GM12878 (cell line): ENCODE data around the gene PFDN4. TPM values are rescaled to one million over a fixed set of nuclear protein-coding genes. Genes with fewer than 3 reads are reported as not detected.

ENCODE experiments used
- ATAC-seq: fragments of 200-7000 bp; cut with Tn5 transposase; 3 replicates; pipeline ENCODE4 v1.9.1; 2020; ENCODE audit warnings: mild to moderate bottlenecking, moderate library complexity
- BruUV-seq: library from RNA; stranded (reverse); fragments of 400-500 nt; replicated peaks from 2 replicates; lab custom pipeline; 2021; lab: Mats Ljungman, UMichigan
- CTCF ChIA-PET: fragments of 300-600 bp; sonication (Branson Sonifier 250); formaldehyde crosslinking; extraction: SDS; loops from one replicate; lab custom pipeline; 2021; ENCODE audit warnings: inconsistent platforms; lab: Yijun Ruan, JAX
- POLR2A ChIA-PET: fragments of 350-600 bp; formaldehyde crosslinking; extraction: SDS; loops from one replicate; lab custom pipeline; 2021; ENCODE audit warnings: inconsistent platforms; lab: Charles Lee
- RAD21 ChIA-PET: fragments of 300-600 bp; sonication (Branson Sonifier 250); formaldehyde crosslinking; loops from one replicate; lab custom pipeline; 2023; ENCODE audit warnings: antibody characterized with exemption; ENCODE audit not compliant: unreplicated experiment; lab: Charles Lee
- SMC1A ChIA-PET: fragments of 300-600 bp; sonication (Branson Sonifier 250); formaldehyde crosslinking; loops from one replicate; lab custom pipeline; 2023; ENCODE audit not compliant: unreplicated experiment, uncharacterized antibody; lab: Charles Lee
- DNase-seq: peaks from one replicate; pipeline ENCODE4 v3.0.0-alpha.2; 2011; ENCODE audit warnings: low read depth, low spot score
- FAIRE-seq: peaks from 3 replicates; lab custom pipeline; 2011; peaks lifted over from hg19 to GRCh38; lab: Jason Lieb, UNC
- H2AFZ ChIP-seq: 2 replicates; pipeline ENCODE4 v1.6.0; 2011; ENCODE audit warnings: low read depth, low read length, control low read depth; ENCODE audit not compliant: control insufficient read depth
- H3K27ac ChIP-seq: 2 replicates; pipeline ENCODE4 v1.5.1; 2011; ENCODE audit warnings: control low read depth; ENCODE audit not compliant: control insufficient read depth, insufficient read depth
- H3K27me3 ChIP-seq, 2 experiments: replicated peaks in 1 of 2; 2 replicates each; pipeline versions ENCODE4 v1.6.0 to v1.6.1; 2011; ENCODE audit warnings: low read length in 1 of 2; ENCODE audit not compliant: control insufficient read depth in 2 of 2, insufficient read depth in 2 of 2
- H3K36me3 ChIP-seq, 2 experiments: 2 replicates each; pipeline ENCODE4 v1.5.1; 2011; ENCODE audit warnings: low read length in 1 of 2; ENCODE audit not compliant: control insufficient read depth in 2 of 2, insufficient read depth in 2 of 2
- H3K4me1 ChIP-seq: 2 replicates; pipeline ENCODE4 v1.6.1; 2011; ENCODE audit warnings: mild to moderate bottlenecking, low read length, moderate library complexity, mixed read lengths; ENCODE audit not compliant: control insufficient read depth, insufficient read depth
- H3K4me2 ChIP-seq: 2 replicates; pipeline ENCODE4 v1.6.0; 2011; ENCODE audit warnings: control low read depth; ENCODE audit not compliant: control insufficient read depth, insufficient read depth
- H3K4me3 ChIP-seq: fragments of 200-600 bp; sonication (generic); 2 replicates; pipeline ENCODE4 v1.5.1; 2016
- H3K79me2 ChIP-seq: 2 replicates; pipeline ENCODE4 v1.6.0; 2011; ENCODE audit warnings: low read length; ENCODE audit not compliant: control insufficient read depth, insufficient read depth
- H3K9ac ChIP-seq: 2 replicates; pipeline ENCODE4 v1.8.0; 2011; ENCODE audit warnings: low read length, control low read depth, mixed read lengths; ENCODE audit not compliant: control insufficient read depth, insufficient read depth
- H3K9me3 ChIP-seq: replicated peaks from 3 replicates; pipeline ENCODE4 v1.5.1; 2011; ENCODE audit warnings: mild to moderate bottlenecking, low read length; ENCODE audit not compliant: control insufficient read depth, insufficient read depth
- H4K20me1 ChIP-seq: 2 replicates; pipeline ENCODE4 v1.6.0; 2011; ENCODE audit not compliant: control insufficient read depth, insufficient read depth
- BMI1 ChIP-seq: fragments of 450-650 bp; IDR thresholded peaks from 2 replicates; pipeline ENCODE4 v1.6.1; 2016; ENCODE audit warnings: mild to moderate bottlenecking, moderate library complexity, borderline replicate concordance
- BRCA1 ChIP-seq: IDR thresholded peaks from 2 replicates; pipeline ENCODE4 v1.6.1; 2011; ENCODE audit warnings: low read depth, low read length, improper control_type of control experiment
- EGR1 ChIP-seq, 2 experiments: IDR thresholded peaks; 1 replicate in 1 of 2; 2 replicates in 1 of 2; pipeline ENCODE4 v1.6.1; 2011 to 2012; ENCODE audit warnings: low read depth in 2 of 2, low read length in 2 of 2, borderline replicate concordance in 1 of 2, mild to moderate bottlenecking in 1 of 2, moderate library complexity in 1 of 2
- ESRRA ChIP-seq: IDR thresholded peaks from 2 replicates; pipeline ENCODE4 v1.6.1; 2012; ENCODE audit warnings: mild to moderate bottlenecking, low read length, improper control_type of control experiment
- FOS ChIP-seq: IDR thresholded peaks from 3 replicates; pipeline ENCODE4 v1.6.1; 2011; ENCODE audit warnings: borderline replicate concordance; ENCODE audit not compliant: insufficient read length; ENCODE audit errors: extremely low read depth
- GABPA ChIP-seq: IDR thresholded peaks from 2 replicates; pipeline ENCODE4 v1.6.1; 2014; ENCODE audit warnings: antibody characterized with exemption, low read depth, mild to moderate bottlenecking, inconsistent platforms
- GATAD2B ChIP-seq: fragments of 450-650 bp; conservative IDR thresholded peaks from 2 replicates; pipeline ENCODE4 v1.6.1; 2017; ENCODE audit warnings: low read depth, mild to moderate bottlenecking, moderate library complexity
- IKZF2 ChIP-seq, 2 experiments: fragments of 450-650 bp; IDR thresholded peaks; 2 replicates each; pipeline ENCODE4 v1.6.1; 2017; ENCODE audit warnings: mild to moderate bottlenecking in 2 of 2, moderate library complexity in 2 of 2
- KDM1A ChIP-seq: fragments of 200-600 bp; sonication (generic); IDR thresholded peaks from 2 replicates; pipeline ENCODE4 v1.6.1; 2016; ENCODE audit warnings: borderline replicate concordance
- MTA2 ChIP-seq: fragments of 450-650 bp; IDR thresholded peaks from 2 replicates; pipeline ENCODE4 v1.6.1; 2016; ENCODE audit warnings: low read depth, mild to moderate bottlenecking, moderate library complexity
- RB1 ChIP-seq: fragments of 450-650 bp; formaldehyde crosslinking; IDR thresholded peaks from 2 replicates; pipeline ENCODE4 v1.6.1; 2017; ENCODE audit warnings: mild to moderate bottlenecking, borderline replicate concordance
- RFX5 ChIP-seq: IDR thresholded peaks from 2 replicates; pipeline ENCODE4 v1.6.1; 2011; ENCODE audit warnings: low read depth, low read length, improper control_type of control experiment
- RUNX3 ChIP-seq: IDR thresholded peaks from 2 replicates; pipeline ENCODE4 v1.6.1; 2012; ENCODE audit warnings: low read length, inconsistent platforms
- SIN3A ChIP-seq: IDR thresholded peaks from 2 replicates; pipeline ENCODE4 v1.6.1; 2012; ENCODE audit warnings: low read depth, low read length, improper control_type of control experiment
- SMARCA5 ChIP-seq: fragments of 450-650 bp; IDR thresholded peaks from 2 replicates; pipeline ENCODE4 v1.6.1; 2017; ENCODE audit warnings: mild to moderate bottlenecking
- SREBF1 ChIP-seq: IDR thresholded peaks from 2 replicates; pipeline ENCODE4 v1.6.1; 2012; ENCODE audit warnings: mild to moderate bottlenecking, low read length
- TARDBP ChIP-seq: IDR thresholded peaks from 2 replicates; pipeline ENCODE4 v1.6.1; 2016; ENCODE audit warnings: borderline replicate concordance
- WRNIP1 ChIP-seq: IDR thresholded peaks from 2 replicates; pipeline ENCODE4 v1.6.1; 2011; ENCODE audit warnings: low read depth, low read length, improper control_type of control experiment, borderline replicate concordance
- YBX1 ChIP-seq: fragments of 450-650 bp; IDR thresholded peaks from 2 replicates; pipeline ENCODE4 v1.6.1; 2016; ENCODE audit warnings: antibody characterized with exemption
- WGBS: methylation state at CpG from one replicate; pipeline ENCODE4 v1.1.6; 2016; ENCODE audit warnings: low lambda C conversion rate; ENCODE audit not compliant: insufficient replicate concordance, insufficient coverage; ENCODE audit errors: missing lambda C conversion rate; 5-methylcytosine and 5-hydroxymethylcytosine counted together
- in situ Hi-C: fragments of 300-500 bp; cut with MboI; formaldehyde crosslinking; loops from 9 replicates; pipeline ENCODE4 v1.14.3; 2018; ENCODE audit warnings: mixed read lengths
- intact Hi-C: fragments of 100-400 bp; cut with micrococcal nuclease; formaldehyde crosslinking; loops from one replicate; pipeline ENCODE4 v1.14.2; 2022; ENCODE audit not compliant: unreplicated experiment
- polyA plus RNA-seq, 11 experiments: library from polyadenylated mRNA; depleted of rRNA in 4 of 11; unstranded in 6 of 11; stranded (reverse) in 5 of 11; fragments of >200 nt; fragmentation: Nextera tagmentation in 4 of 11; fragmentation: Illumina TruSeq in 1 of 11; extraction: Ambion mirVana in 4 of 11; extraction: Trizol in 1 of 11; gene quantifications; 1 replicate in 1 of 11; 2 replicates in 10 of 11; pipeline versions ENCODE4 v1.2.1 to v1.2.3, GENCODE V29; 2011 to 2016; ENCODE audit warnings: inconsistent platforms in 2 of 11, missing spikeins in 2 of 11, low read depth in 1 of 11
- total RNA-seq, 4 experiments: library from RNA; depleted of rRNA in 3 of 4; stranded (reverse); fragments of >200 nt in 3 of 4; fragmentation: Illumina TruSeq in 1 of 4; extraction: Trizol in 1 of 4; gene quantifications; 2 replicates each; pipeline versions ENCODE4 v1.2.1 to v1.2.3, GENCODE V29; 2013 to 2021
- TF ChIP-seq, protein P1 (sequence below): fragments of 450-650 bp; IDR thresholded peaks from 2 replicates; pipeline ENCODE4 v1.6.1; 2016; ENCODE audit warnings: mild to moderate bottlenecking, moderate library complexity, borderline replicate concordance

The PFDN4 gene
- total and polyA plus RNA-seq, 10 of the 15 experiments (the other 5 are each of a cell fraction or from before 2014, with no cell fraction given), result 36.9 to 136 (median 82.8) TPM

- TF ChIP-seq IKZF2 (IDR thresholded peaks at IDR 0.05) (no peak), KDM1A (no peak), RUNX3 (no peak), FOS (no peak)
- TF ChIP-seq, all 136 proteins: peak for 0
Observed at GRCh38 chr20:54221996-54222890, 14.4 kb downstream of the PFDN4 start (continued).

DNA sequence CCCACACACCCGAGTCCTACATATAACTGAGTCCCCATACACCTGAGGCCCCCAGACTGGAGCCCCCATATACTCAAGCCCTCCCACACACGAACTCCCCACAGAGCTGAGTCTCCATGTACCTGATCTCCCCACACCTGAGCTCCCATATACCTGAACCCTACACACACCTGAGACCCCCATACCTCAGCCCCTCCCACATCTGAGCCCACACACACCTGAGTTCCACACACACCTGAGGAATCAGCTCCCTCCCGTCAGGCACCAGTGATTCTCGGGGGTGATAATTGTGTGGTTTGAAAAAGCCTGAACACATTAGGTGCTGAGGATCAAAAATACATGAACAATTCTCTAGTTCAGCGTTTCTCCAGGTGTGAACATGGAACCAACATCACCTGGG lies 15.4 kb downstream of the PFDN4 start:
- ChIA-PET POLR2A (no interaction called here), CTCF (interaction anchor here (0.8 to 1.2 kb wide), 3 partner anchors 423 to 444 kb away, joined by 3 to 5 read pairs (median 4); no protein-coding TSS in a partner anchor), RAD21 (no interaction called here), SMC1A (interaction anchor here (1.2 kb wide), 1 partner anchor 9 kb away, joined by 4 read pairs; no protein-coding TSS in a partner anchor)
- H3K36me3 ChIP-seq, result peaks cover 0 to 2% of the 10 kb centered on the region in 2 experiments; a peak in 1 of 4 replicates
- H3K4me3 ChIP-seq, result no peak overlapping the region
- WGBS, result 32% methylated on average over 5 of the region's 5 CpGs
- intact Hi-C loops, result no loop called here
- peaks cover 5% of the 10 kb centered on the region; the same call in 1 of the 2 replicates for H3K4me1 ChIP-seq
- no peak overlapping the region for H2AFZ ChIP-seq
- no peaks in the 10 kb centered on the region for H3K9me3 ChIP-seq
- no peak for DNase-seq
- no peak overlapping the region for H3K9ac ChIP-seq
- H3K27me3 ChIP-seq, result no peaks in the 10 kb centered on the region
- BruUV-seq, result no TSS peak
- no peak overlapping the region for H3K27ac ChIP-seq
- in situ Hi-C loops, result loop anchor here (5.0 kb wide), 1 partner anchor 424 kb away; no protein-coding TSS in a partner anchor
- H3K4me2 ChIP-seq, result no peak overlapping the region
- ATAC-seq, result no peak
- no peaks in the 10 kb centered on the region for H4K20me1 ChIP-seq
- H3K79me2 ChIP-seq, result no peaks in the 10 kb centered on the region
- FAIRE-seq, result no peak
- TF ChIP-seq MTA2 (no peak), YBX1 (no peak), GABPA (no peak), EGR1 (IDR thresholded peaks at IDR 0.05; ENCODE audit: borderline replicate concordance in 1 of 2, low read depth in 2 of 2, low read length in 2 of 2) (no peak), BRCA1 (no peak), SMARCA5 (no peak), WRNIP1 (no peak), BMI1 (no peak), SREBF1 (no peak), RB1 (no peak), SIN3A (no peak), TARDBP (no peak), ESRRA (no peak), RFX5 (no peak), GATAD2B (no peak)
- TF ChIP-seq, protein P1, sequence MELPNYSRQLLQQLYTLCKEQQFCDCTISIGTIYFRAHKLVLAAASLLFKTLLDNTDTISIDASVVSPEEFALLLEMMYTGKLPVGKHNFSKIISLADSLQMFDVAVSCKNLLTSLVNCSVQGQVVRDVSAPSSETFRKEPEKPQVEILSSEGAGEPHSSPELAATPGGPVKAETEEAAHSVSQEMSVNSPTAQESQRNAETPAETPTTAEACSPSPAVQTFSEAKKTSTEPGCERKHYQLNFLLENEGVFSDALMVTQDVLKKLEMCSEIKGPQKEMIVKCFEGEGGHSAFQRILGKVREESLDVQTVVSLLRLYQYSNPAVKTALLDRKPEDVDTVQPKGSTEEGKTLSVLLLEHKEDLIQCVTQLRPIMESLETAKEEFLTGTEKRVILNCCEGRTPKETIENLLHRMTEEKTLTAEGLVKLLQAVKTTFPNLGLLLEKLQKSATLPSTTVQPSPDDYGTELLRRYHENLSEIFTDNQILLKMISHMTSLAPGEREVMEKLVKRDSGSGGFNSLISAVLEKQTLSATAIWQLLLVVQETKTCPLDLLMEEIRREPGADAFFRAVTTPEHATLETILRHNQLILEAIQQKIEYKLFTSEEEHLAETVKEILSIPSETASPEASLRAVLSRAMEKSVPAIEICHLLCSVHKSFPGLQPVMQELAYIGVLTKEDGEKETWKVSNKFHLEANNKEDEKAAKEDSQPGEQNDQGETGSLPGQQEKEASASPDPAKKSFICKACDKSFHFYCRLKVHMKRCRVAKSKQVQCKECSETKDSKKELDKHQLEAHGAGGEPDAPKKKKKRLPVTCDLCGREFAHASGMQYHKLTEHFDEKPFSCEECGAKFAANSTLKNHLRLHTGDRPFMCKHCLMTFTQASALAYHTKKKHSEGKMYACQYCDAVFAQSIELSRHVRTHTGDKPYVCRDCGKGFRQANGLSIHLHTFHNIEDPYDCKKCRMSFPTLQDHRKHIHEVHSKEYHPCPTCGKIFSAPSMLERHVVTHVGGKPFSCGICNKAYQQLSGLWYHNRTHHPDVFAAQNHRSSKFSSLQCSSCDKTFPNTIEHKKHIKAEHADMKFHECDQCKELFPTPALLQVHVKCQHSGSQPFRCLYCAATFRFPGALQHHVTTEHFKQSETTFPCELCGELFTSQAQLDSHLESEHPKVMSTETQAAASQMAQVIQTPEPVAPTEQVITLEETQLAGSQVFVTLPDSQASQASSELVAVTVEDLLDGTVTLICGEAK, result no peak
